Measurements from ENCODE around the gene CASP1. TPM values are rescaled to one million over a fixed set of nuclear protein-coding genes. Genes with fewer than 3 reads are reported as not detected.
"Not testable (repeated sequence)": the region's sequence is repeated elsewhere in the genome, so short reads cannot be mapped to it uniquely, and the experiment has no call there.

CASP1 gene
- polyA plus RNA-seq (2013, experiment 1 of 4), result not detected
- not detected for polyA plus RNA-seq (2013, experiment 2 of 4)
- not detected for polyA plus RNA-seq (2013, experiment 3 of 4)
- not detected for polyA plus RNA-seq (2013, experiment 4 of 4)

- H3K9me3 ChIP-seq (ENCODE audit: control insufficient read depth, low read length), result no peaks in the 10 kb centered on the region
- 91 to 94% methylated on average over 2 to 3 of the region's 3 CpGs for WGBS, 2 experiments
- no peaks in the 10 kb centered on the region for H3K27me3 ChIP-seq (ENCODE audit: control insufficient read depth, insufficient read depth, low read length, poor library complexity, severe bottlenecking)
- no peaks in the 10 kb centered on the region for H3K4me1 ChIP-seq (ENCODE audit: control insufficient read depth, insufficient read depth, low read length)
- H3K27ac ChIP-seq (ENCODE audit: insufficient read depth, low read depth, low read length, poor library complexity, severe bottlenecking), result no peak within 1 kb of the TSS
- no peaks in the 10 kb centered on the region for H3K36me3 ChIP-seq (ENCODE audit: control insufficient read depth, insufficient read depth, low read length)
- H3K4me3 ChIP-seq (ENCODE audit: insufficient read depth, low read depth, low read length), result no peak within 1 kb of the TSS
These were observed at the start of gene CASP1 for GRCh38 chr11:105034813-105035620. Gene CASP1, minus strand, starts transcription at chr11:105035144. Its CDS starts 31 bp downstream, at chr11:105035113.

GRCh38 chr11:105081412-105082150 lies 46.6 kb upstream of the CASP1 start:
- Histone ChIP-seq H3K27me3 (ENCODE audit: control insufficient read depth, insufficient read depth, low read length, poor library complexity, severe bottlenecking) (no peaks in the 10 kb centered on the region), H3K27ac (ENCODE audit: insufficient read depth, low read depth, low read length, poor library complexity, severe bottlenecking) (no peak overlapping the region), H3K36me3 (ENCODE audit: control insufficient read depth, insufficient read depth, low read length) (no peaks in the 10 kb centered on the region), H3K4me3 (ENCODE audit: insufficient read depth, low read depth, low read length) (no peak overlapping the region), H3K4me1 (ENCODE audit: control insufficient read depth, insufficient read depth, low read length) (no peaks in the 10 kb centered on the region), H3K9me3 (ENCODE audit: control insufficient read depth, low read length) (no peaks in the 10 kb centered on the region)
- WGBS, 2 experiments, result 93 to 94% methylated on average over 5 of the region's 5 CpGs

- not testable (repeated sequence) for H3K36me3 ChIP-seq (ENCODE audit: control insufficient read depth, insufficient read depth, low read length); H3K4me3 ChIP-seq (ENCODE audit: insufficient read depth, low read depth, low read length); H3K27ac ChIP-seq (ENCODE audit: insufficient read depth, low read depth, low read length, poor library complexity, severe bottlenecking); H3K27me3 ChIP-seq (ENCODE audit: control insufficient read depth, insufficient read depth, low read length, poor library complexity, severe bottlenecking); H3K4me1 ChIP-seq (ENCODE audit: control insufficient read depth, insufficient read depth, low read length); H3K9me3 ChIP-seq (ENCODE audit: control insufficient read depth, low read length)
- 77 to 84% methylated on average over 6 of the region's 6 CpGs for WGBS, 2 experiments
These were observed 45.4 kb upstream of the CASP1 start for GRCh38 chr11:105080171-105080906.

GRCh38 chr11:105078283-105078682 lies 43.3 kb upstream of the CASP1 start:
- 95 to 100% methylated on average over 2 to 3 of the region's 3 CpGs for WGBS, 2 experiments
- no peaks in the 10 kb centered on the region for H3K36me3 ChIP-seq (ENCODE audit: control insufficient read depth, insufficient read depth, low read length)
- H3K27me3 ChIP-seq (ENCODE audit: control insufficient read depth, insufficient read depth, low read length, poor library complexity, severe bottlenecking), result no peaks in the 10 kb centered on the region
- no peak overlapping the region for H3K27ac ChIP-seq (ENCODE audit: insufficient read depth, low read depth, low read length, poor library complexity, severe bottlenecking)
- H3K4me1 ChIP-seq (ENCODE audit: control insufficient read depth, insufficient read depth, low read length), result no peaks in the 10 kb centered on the region
- H3K4me3 ChIP-seq (ENCODE audit: insufficient read depth, low read depth, low read length), result no peak overlapping the region
- no peaks in the 10 kb centered on the region for H3K9me3 ChIP-seq (ENCODE audit: control insufficient read depth, low read length)

- 88 to 89% methylated on average over 4 of the region's 4 CpGs for WGBS, 2 experiments
These were observed 42.3 kb upstream of the CASP1 start for GRCh38 chr11:105077141-105077790.

GRCh38 chr11:105074166-105074530 lies 39.2 kb upstream of the CASP1 start:
- Histone ChIP-seq H3K27me3 (ENCODE audit: control insufficient read depth, insufficient read depth, low read length, poor library complexity, severe bottlenecking) (no peaks in the 10 kb centered on the region), H3K4me3 (ENCODE audit: insufficient read depth, low read depth, low read length) (no peak overlapping the region), H3K4me1 (ENCODE audit: control insufficient read depth, insufficient read depth, low read length) (no peaks in the 10 kb centered on the region), H3K27ac (ENCODE audit: insufficient read depth, low read depth, low read length, poor library complexity, severe bottlenecking) (no peak overlapping the region), H3K36me3 (ENCODE audit: control insufficient read depth, insufficient read depth, low read length) (no peaks in the 10 kb centered on the region), H3K9me3 (ENCODE audit: control insufficient read depth, low read length) (no peaks in the 10 kb centered on the region)
- WGBS, 2 experiments, result 98 to 100% methylated on average over 2 of the region's 2 CpGs

More at GRCh38 chr11:105077141-105077790, 42.3 kb upstream of the CASP1 start:
- not testable (repeated sequence) for H3K27me3 ChIP-seq (ENCODE audit: control insufficient read depth, insufficient read depth, low read length, poor library complexity, severe bottlenecking); H3K4me3 ChIP-seq (ENCODE audit: insufficient read depth, low read depth, low read length); H3K36me3 ChIP-seq (ENCODE audit: control insufficient read depth, insufficient read depth, low read length); H3K4me1 ChIP-seq (ENCODE audit: control insufficient read depth, insufficient read depth, low read length); H3K27ac ChIP-seq (ENCODE audit: insufficient read depth, low read depth, low read length, poor library complexity, severe bottlenecking); H3K9me3 ChIP-seq (ENCODE audit: control insufficient read depth, low read length)

GRCh38 chr11:105073456-105074165 lies 38.7 kb upstream of the CASP1 start:
- Histone ChIP-seq H3K4me1 (ENCODE audit: control insufficient read depth, insufficient read depth, low read length) (no peaks in the 10 kb centered on the region), H3K9me3 (ENCODE audit: control insufficient read depth, low read length) (no peaks in the 10 kb centered on the region), H3K36me3 (ENCODE audit: control insufficient read depth, insufficient read depth, low read length) (no peaks in the 10 kb centered on the region), H3K4me3 (ENCODE audit: insufficient read depth, low read depth, low read length) (no peak overlapping the region), H3K27me3 (ENCODE audit: control insufficient read depth, insufficient read depth, low read length, poor library complexity, severe bottlenecking) (no peaks in the 10 kb centered on the region), H3K27ac (ENCODE audit: insufficient read depth, low read depth, low read length, poor library complexity, severe bottlenecking) (no peak overlapping the region)
- 86 to 90% methylated on average over 1 of the region's 1 CpG for WGBS, 2 experiments

GRCh38 chr11:105072080-105072479 lies 37.1 kb upstream of the CASP1 start:
- WGBS, 2 experiments, result 86% methylated on average over 1 of the region's 2 CpGs; no CpG with 5 or more reads in 1 of the 2 experiments
- not testable (repeated sequence) for H3K27ac ChIP-seq (ENCODE audit: insufficient read depth, low read depth, low read length, poor library complexity, severe bottlenecking); H3K4me3 ChIP-seq (ENCODE audit: insufficient read depth, low read depth, low read length); H3K9me3 ChIP-seq (ENCODE audit: control insufficient read depth, low read length); H3K36me3 ChIP-seq (ENCODE audit: control insufficient read depth, insufficient read depth, low read length); H3K27me3 ChIP-seq (ENCODE audit: control insufficient read depth, insufficient read depth, low read length, poor library complexity, severe bottlenecking); H3K4me1 ChIP-seq (ENCODE audit: control insufficient read depth, insufficient read depth, low read length)

- Histone ChIP-seq H3K4me1 (ENCODE audit: control insufficient read depth, insufficient read depth, low read length) (no peaks in the 10 kb centered on the region), H3K27me3 (ENCODE audit: control insufficient read depth, insufficient read depth, low read length, poor library complexity, severe bottlenecking) (no peaks in the 10 kb centered on the region), H3K9me3 (ENCODE audit: control insufficient read depth, low read length) (no peaks in the 10 kb centered on the region), H3K4me3 (ENCODE audit: insufficient read depth, low read depth, low read length) (no peak overlapping the region), H3K36me3 (ENCODE audit: control insufficient read depth, insufficient read depth, low read length) (no peaks in the 10 kb centered on the region), H3K27ac (ENCODE audit: insufficient read depth, low read depth, low read length, poor library complexity, severe bottlenecking) (no peak overlapping the region)
- 96% methylated on average over 3 to 4 of the region's 4 CpGs for WGBS, 2 experiments
These were observed 36.3 kb upstream of the CASP1 start for GRCh38 chr11:105071089-105071732.
